GM19239 (cell line): ENCODE data around the gene MYO16.
"Not testable (repeated sequence)": the region's sequence is repeated elsewhere in the genome, so short reads cannot be mapped to it uniquely, and the experiment has no call there.

Experiments
- DNase-seq: peaks from one replicate; pipeline ENCODE4 v3.0.0; 2011; ENCODE audit warnings: low spot score; ENCODE audit not compliant: insufficient read length
- FAIRE-seq: peaks from 2 replicates; lab custom pipeline; 2011; peaks lifted over from hg19 to GRCh38; lab: Jason Lieb, UNC

The MYO16 gene

DNA sequence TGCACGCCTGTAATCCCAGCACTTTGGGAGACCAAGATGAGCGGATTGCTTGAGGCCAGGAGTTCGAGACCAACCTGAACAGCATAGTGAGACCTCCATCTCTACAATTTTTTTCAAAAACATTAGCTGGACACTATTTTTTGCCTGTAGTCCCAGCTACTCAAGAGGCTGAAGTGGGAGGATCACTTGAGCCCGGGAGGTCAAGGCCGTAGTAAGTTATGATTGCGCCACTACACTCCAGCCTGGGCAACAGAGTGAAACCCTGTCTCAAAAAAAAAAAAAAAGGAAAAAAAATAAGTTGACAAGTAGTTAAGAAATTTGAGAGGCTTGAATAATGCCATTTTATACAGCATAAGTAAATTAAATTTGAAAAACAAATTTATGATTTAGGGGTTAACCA is 330.6 kb downstream of the MYO16 start:
- FAIRE-seq (no peak), DNase-seq (no peak)

DNA sequence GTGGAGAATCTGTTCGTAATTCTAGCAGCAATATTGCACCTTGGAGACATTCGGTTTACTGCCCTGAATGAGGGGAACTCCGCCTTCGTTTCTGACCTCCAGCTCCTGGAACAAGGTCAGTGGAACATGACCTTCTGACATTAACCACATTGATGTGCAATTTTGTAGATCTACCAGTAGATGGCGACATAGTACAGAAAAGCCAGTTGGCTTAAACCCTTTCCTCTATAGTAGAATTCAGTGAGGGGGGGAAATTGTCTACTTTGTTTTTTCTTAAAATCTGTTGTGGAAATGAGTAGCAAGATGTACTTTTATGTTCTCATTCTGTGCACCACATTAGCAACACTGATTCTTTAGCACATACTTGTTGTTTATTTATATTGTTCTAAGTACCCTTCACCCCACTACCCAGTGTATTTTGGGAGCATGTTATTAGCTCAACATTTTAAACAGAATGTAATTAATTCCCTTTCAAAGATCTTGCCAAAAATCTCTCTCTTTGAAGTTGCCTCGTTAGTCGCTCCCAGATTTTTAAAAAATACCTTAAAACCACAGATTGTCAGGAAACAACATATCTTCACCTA is 332.2 kb downstream of the MYO16 start:
- FAIRE-seq, result peak; percentile 80

DNA sequence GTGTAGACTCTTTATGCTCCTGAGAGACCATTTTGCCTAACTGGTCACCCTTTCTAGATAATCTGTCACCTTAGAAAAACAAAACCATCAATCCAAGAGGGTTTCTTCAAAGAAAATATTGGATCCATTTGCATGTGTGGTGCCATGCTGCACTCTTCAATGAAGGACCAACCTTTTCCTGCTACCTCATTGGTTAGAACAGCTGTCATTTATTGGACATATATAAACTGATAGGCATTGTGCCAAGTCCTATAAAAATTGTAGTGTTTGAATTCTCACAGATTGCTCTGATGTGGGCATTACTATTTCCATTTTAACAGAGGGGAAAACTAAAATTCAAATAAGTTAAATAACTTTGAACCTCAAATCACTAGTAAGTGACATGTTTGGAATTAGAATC is 333.2 kb downstream of the MYO16 start:
- FAIRE-seq (no peak), DNase-seq (no peak)

More for the DNA sequence above, 332.2 kb downstream of the MYO16 start:
- peak; percentile 32 for DNase-seq

DNA sequence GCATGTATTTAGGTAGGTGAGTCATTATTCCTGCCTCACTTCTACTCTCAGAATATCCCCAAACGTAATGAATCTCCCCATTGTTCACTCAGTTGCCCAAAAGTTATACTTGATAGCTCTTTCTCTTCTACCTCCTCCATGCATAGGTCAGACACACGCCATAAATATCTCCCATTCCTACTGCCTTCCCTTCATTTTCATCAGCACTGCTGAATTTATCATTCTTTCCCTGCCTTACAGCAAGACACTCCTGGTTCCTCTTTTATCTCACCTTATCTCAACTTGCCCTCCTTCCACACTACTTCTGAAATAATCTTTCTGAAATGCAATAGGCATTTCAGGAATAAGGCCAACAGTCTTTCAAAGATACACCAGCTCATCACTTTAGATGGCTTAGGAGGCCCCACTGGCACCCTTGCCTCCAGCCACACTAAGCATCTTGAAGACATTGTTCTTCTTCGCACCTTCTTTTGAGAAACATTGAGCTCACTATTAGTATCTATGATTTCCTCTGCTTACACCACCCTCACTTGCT is 333.9 kb downstream of the MYO16 start:
- no peak for FAIRE-seq
- DNase-seq, result no peak

DNA sequence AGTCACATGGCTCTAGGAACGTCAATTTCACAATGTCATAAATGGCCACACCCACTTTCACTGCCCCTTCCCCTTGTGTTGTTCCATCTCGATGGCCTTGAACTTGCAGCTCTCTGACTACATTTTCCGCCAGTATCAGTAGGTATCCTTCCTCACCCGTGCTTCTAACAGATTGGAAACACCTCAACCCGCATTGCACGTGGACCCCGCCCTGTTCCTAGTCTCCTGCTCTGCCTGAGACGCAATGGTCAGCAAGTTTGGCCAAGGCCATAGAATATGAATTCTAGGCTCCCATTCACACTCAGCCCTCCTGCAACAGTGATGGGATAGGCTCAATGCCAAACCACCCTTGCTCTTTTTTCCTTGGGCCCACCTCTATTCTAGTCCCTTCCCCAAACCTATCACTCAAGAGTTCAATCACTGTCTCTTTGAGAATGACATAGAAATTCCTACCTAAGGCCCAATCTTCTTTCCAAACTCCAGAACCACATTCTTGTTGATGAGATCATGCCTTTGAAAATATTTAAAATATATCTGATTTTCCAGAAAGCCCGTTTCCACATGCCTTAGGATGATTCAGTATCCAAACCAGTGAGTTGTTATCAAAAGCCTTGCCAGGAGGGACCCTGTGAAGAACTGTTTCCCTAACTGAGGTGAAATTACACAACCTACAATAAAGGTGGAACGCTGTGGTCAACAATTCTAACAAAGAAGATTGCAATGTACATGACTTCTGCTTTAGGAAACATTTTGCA is 334.6 kb downstream of the MYO16 start:
- FAIRE-seq (no peak), DNase-seq (no peak)

DNA sequence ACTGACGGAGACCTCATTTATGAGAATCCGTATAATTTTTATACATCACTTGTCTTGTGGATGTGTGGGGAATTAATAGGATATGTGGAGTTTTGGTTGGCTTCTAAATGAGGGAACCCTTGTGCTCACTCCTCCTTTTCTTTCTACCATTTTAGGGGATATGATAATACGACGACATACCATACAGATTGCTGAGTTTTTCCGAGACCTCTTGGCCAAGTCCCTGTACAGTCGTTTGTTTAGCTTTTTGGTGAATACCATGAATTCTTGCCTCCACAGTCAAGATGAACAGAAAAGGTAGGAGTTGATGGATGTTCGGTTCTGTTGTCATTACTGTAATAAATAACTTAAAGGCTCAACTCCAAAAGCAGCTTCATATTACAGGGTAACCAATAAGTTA is 335.2 kb downstream of the MYO16 start:
- FAIRE-seq, result no peak
- no peak for DNase-seq

DNA sequence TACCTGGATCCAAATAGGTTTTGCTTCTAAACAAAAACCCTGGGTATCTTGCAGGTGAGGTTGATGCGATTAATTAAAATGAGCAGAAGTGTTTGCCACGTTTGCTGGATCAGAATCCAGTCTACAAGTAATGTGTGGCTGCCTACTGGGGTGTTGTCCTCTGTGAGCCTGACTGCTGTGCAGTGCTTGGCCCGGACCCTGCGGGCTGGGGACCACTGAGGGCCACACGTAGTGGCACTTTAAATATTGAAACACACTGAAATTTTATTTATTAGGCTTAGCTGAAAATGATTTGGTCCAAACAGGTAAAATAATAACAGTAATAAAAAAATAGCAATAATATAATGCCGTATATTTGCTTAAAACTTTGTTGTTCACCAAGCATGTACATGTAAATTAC is 338.0 kb downstream of the MYO16 start:
- DNase-seq (no peak), FAIRE-seq (no peak)

DNA sequence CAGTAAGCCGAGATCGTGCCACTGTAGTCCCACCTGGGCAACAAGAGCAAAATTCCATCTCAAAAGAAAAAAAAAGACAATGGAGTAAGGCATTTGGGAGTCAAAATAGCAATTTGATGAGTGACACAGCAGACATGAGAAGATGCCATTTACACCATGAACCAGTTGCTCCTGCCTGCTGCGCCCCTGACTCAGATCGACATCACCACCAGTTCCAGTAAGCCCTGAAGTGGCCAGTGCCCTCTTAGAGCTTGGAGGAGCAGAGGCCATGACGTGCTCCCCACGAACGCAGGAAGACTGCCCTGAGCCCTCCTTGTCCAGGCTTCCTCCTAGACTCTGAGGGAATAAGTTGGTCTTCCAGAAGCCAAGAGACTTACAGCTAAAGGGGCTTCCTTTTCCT is 339.2 kb downstream of the MYO16 start:
- no peak for FAIRE-seq
- no peak for DNase-seq

DNA sequence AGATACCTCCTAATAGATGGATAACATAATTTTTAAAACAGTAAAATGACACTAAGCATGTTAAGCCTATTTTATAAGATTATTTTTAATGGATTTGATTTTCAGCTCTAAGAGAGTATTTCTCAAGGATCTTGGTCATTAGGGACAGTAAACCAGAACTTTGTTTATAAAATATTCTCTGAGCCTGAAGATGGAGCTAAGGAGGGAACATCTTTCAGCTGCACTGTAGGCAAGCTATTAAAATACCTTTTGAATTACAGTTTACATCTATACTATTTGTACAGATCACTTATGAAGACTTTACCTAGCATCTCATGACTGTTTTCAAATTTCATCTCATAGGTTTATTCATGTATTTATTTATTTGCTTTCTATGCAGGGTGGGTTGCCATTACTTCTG is 345.3 kb downstream of the MYO16 start:
- no peak for DNase-seq
- FAIRE-seq, result no peak

DNA sequence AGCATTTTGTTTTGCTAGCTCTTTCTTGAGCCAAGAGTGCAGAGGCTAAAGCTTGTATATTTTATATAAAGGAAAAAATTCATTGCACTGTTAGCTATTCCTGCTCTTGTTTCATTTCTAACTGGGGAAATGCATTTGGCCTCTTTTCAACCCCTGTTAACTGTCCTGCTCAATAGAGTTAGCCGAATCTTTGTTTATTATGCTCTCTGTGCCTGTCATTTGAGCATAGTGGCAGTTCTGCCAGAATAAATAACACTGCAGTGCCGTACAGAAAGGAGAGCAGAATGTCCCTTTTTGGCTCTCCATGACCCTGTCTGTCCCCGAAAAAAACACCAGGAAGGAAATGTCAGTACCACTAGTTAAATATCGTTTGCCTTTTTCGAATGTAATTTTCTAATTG is 350.8 kb downstream of the MYO16 start:
- no peak for FAIRE-seq
- no peak for DNase-seq

DNA sequence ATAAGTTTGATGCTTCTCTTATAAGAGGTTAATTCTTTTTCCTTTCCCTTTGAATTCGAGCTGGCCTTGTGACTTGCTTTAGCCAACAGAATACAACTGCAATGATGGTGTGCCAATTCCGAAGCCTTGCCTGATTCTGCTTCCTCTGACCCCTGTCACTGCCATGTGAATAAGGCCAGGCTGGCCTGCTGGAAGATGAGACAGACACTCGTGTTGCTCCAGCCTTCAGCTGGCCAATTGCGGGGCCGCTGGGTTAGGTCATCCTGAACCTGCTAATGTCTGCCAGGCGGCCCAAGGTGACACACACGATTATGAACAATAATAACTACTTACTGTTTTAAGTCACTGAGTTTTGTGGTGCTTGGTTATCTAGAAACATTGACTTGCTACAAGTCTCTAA is 352.0 kb downstream of the MYO16 start:
- no peak for DNase-seq
- FAIRE-seq, result no peak

DNA sequence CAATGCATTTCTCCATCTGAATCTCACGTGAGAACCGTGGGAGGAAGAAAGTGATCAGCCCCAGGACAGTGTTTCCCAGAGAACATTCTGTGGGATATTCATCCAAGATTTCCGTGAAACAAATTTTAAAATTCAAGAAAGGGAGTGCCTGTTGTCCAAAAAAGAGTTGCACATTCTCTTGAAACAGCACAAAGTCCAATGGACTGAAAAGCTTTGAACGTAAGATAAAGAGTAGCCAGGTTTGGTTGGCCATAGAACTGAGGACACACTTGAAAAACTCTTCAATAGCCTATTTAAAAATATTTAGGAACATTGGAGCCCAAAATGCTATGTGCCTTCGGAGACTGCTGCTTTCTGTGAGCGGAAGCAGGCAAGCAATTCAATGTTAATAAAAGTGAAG is 353.9 kb downstream of the MYO16 start:
- DNase-seq (no peak), FAIRE-seq (no peak)

DNA sequence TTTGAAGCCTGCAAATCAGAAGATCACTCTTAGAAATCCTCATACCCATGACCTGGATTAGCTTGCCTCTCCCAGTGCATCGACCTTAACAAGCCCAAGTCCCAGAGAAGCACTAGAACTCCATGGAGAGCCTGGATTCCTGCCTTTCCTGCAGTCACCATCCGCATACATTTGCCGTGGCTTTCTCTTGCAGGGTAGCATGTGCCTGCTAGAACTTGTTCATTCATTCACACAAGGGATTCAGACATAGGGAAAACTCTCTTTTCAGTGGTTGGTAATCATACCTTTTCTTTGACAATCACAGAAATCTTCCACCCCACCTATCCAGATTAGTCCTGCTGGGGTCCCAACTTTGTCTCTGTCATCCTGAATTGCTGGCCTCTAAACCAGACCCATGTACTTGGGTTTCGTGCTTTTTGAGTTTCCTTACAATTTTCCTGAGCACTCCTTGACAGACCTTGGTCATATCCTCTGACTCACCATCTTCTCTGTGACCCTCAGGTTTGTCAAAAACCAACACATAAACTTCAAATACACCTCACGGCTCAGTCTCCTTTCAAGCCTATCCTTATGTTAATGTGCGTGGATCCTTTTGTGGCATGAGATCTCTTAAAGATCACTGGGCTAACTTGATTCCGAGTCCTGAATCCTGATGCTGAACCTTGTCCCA is 355.0 kb downstream of the MYO16 start:
- no peak for FAIRE-seq

DNA sequence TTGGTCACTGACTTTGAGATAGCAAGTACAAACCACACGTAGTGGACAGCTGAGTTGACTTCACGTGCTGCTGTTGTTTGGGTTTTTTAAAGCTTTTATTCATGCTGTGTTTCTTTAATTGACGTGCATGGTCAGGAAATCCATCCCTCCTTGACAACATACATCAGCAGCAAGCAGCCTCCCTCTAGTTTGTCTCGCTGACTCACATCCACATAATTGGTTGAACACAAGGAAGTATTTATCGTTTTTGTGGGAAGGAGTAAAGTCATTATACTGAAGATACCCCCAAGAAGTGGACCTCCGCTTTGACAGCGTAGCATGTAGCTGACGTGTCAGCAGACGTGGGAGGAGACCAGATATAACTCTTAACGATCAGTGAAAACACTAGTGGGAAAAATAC is 355.8 kb downstream of the MYO16 start:
- DNase-seq (no peak), FAIRE-seq (no peak)

More for the DNA sequence above, 355.0 kb downstream of the MYO16 start:
- DNase-seq, result no peak

DNA sequence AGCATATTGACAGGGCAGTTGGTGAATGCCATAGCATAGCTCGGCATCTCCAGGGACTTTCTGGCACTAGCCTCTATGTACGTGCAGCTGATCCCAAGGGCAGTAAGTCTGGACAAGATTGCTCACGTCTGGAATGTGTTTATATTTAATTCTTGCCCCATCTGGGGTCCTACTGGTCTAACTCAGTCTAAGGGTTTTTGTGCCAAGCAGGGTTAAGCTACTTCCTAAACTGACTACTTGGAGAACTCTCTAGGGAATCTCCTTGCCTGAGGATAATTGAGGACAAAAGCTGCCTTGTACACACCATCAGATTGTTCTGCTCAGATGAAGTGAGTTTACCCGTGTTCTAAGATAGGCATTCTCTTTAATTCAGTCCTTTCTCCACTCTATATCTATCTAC is 358.1 kb downstream of the MYO16 start:
- no peak for DNase-seq
- FAIRE-seq, result no peak

DNA sequence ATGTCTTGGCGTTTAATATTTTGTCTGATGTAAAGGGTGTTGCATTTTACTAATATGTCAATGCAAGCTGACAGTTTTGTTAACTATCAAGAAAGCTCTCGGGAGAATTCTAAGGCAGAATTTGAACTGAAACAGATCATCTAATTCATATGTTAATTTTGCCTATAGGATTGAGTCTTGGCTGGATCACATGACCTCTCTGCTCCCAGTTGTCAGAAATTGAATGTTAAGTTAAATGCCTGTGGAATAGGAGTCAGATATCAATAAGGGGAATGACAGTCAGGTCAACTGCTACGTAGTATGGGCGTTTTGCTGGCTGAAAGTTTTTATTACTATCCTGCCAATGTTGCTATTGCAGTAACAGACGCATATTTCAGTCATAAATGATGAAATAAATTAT is 358.5 kb downstream of the MYO16 start:
- DNase-seq (no peak), FAIRE-seq (no peak)

DNA sequence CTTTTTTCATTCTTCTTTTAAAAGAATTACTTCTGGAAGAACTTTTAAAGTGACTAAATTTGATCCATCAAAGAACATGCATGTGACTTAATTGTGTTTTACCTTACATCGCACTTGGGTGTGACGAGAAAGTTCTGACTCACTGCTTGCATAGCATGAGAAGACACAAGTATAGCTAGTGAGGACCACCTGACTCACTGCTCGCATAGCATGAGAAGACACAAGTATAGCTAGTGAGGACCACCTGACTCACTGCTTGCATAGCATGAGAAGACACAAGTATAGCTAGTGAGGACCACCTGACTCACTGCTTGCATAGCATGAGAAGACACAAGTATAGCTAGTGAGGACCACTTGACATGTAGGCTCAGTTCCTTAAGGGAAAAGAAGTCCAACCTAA is 362.0 kb downstream of the MYO16 start:
- DNase-seq, FAIRE-seq: not testable (repeated sequence)

DNA sequence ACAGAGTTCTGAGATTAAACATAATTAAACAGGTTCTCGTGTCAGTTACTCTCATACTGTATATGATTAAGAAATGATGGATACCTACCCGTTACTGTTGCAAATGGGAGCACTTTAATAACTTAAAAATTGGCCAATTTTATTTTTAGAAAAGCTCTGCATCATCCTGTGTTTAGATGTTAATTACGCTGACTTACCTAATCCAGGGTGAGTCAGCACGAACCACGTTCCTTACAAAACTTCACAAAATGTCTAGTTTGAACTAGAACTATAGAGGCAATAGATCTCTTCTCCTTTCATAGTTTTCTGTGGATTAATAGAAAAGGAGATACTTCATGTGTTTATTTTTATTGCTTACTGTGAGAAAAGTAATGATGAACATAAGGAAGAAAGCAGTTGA is 363.9 kb downstream of the MYO16 start:
- DNase-seq (no peak), FAIRE-seq (no peak)

DNA sequence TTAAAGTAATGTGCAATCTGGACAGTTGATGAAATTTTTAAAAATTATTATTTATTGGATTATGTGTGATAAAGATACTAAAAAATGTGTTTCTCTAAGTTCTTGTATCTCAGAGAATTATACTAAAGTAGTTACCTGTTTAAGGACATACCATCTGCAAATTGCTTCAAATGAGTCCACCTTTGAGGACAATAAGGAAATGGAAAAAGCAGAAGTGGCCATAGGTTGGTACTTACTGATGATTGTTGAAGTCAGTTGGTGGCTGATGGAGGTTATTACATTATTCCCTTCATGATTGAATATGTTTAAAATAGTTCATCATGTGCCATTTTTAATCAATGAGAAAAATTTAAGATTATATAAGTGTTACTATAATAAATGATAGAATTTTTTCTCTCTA is 367.0 kb downstream of the MYO16 start:
- FAIRE-seq (no peak), DNase-seq (no peak)

DNA sequence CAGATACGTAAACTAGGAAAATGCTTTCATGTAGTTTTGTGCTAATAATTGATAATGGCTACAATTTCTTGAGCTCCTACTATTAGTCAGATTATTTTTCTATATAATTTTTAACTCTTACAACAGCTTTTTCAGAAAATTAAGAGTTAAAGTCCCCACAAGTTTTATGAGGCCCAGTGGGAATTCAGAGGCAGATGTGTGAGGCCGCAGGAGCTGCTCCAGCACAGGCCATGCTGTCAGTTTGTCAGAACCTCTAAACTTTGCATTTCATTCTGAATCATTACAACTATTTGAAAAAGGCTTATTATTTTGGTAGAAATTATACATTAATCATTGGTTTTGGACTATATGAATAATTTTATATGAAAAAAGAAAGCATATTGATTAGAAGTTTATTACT is 370.8 kb downstream of the MYO16 start:
- FAIRE-seq, result no peak
- no peak for DNase-seq

DNA sequence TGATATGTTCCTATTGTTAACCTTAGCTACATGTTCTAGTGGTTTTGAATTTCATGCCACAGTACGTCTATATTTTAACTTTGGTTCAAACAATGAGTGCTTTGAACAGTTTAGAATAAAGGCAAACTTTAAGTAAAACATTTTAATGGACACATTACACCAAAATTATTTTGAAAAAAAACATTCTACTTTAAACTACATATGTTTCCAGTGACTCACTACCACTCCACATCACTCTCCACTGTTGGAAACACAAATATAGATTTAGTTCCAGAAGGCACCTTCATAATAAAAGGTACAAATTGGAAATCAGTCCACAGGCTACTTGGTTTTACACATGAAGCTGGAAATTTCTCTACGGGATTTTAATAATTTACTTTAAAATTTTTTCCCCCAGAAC is 373.5 kb downstream of the MYO16 start:
- FAIRE-seq, result no peak
- DNase-seq, result no peak
